NB4 (cell line): ENCODE results near the gene L3MBTL4.
"Not testable (repeated sequence)": the region's sequence is repeated elsewhere in the genome, so short reads cannot be mapped to it uniquely, and the experiment has no call there.

ENCODE experiments used
- DNase-seq: peaks from one replicate; pipeline ENCODE4 v3.0.0; 2010; ENCODE audit warnings: low read depth
- H3K4me3 ChIP-seq: one replicate; pipeline ENCODE4 v1.5.1; 2011; ENCODE audit warnings: mild to moderate bottlenecking, low read depth, low read length, moderate library complexity
- CTCF ChIP-seq: IDR thresholded peaks from one replicate; pipeline ENCODE4 v1.5.1; 2012; ENCODE audit warnings: low read depth, low read length
- MAX ChIP-seq: IDR thresholded peaks from 2 replicates; pipeline ENCODE4 v1.6.1; 2011; ENCODE audit warnings: low read depth, low read length
- MYC ChIP-seq: IDR thresholded peaks from 2 replicates; pipeline ENCODE4 v1.6.1; 2011; ENCODE audit warnings: low read depth, low read length
- POLR2A ChIP-seq: IDR thresholded peaks from 2 replicates; pipeline ENCODE4 v1.6.1; 2011; ENCODE audit warnings: mild to moderate bottlenecking; ENCODE audit not compliant: insufficient read length; ENCODE audit errors: extremely low read depth

The L3MBTL4 gene

GRCh38 chr18:6396276-6396675 is 18.4 kb downstream of the L3MBTL4 start:
- TF ChIP-seq POLR2A (no peak), CTCF (no peak), MYC (no peak), MAX (no peak)
- H3K4me3 ChIP-seq, result no peak overlapping the region
- DNase-seq, result no peak

- TF ChIP-seq MYC (no peak), POLR2A (no peak), MAX (no peak), CTCF (no peak)
- no peak overlapping the region for H3K4me3 ChIP-seq
- DNase-seq, result no peak
Measured at GRCh38 chr18:6389005-6389404, 25.7 kb downstream of the L3MBTL4 start.

GRCh38 chr18:6382963-6383362 is 31.7 kb downstream of the L3MBTL4 start:
- TF ChIP-seq CTCF (no peak), MYC (no peak), POLR2A (no peak), MAX (no peak)
- no peak for DNase-seq
- no peak overlapping the region for H3K4me3 ChIP-seq

GRCh38 chr18:6377473-6377872 is 37.2 kb downstream of the L3MBTL4 start:
- DNase-seq, H3K4me3 ChIP-seq: not testable (repeated sequence)

- TF ChIP-seq MAX, result no peak
- TF ChIP-seq CTCF, result no peak
- TF ChIP-seq POLR2A, result no peak
- no peak for TF ChIP-seq MYC
- DNase-seq, result no peak
- no peak overlapping the region for H3K4me3 ChIP-seq
Measured at GRCh38 chr18:6376433-6377229, 38.1 kb downstream of the L3MBTL4 start.

GRCh38 chr18:6374935-6375529 is 39.7 kb downstream of the L3MBTL4 start:
- TF ChIP-seq CTCF, result no peak
- no peak for TF ChIP-seq MYC
- TF ChIP-seq MAX, result no peak
- no peak for DNase-seq
- H3K4me3 ChIP-seq, result no peak overlapping the region
